ENCODE measurements around the gene HDAC8. TPM values are rescaled to one million over a fixed set of nuclear protein-coding genes. Genes with fewer than 3 reads are reported as not detected.

The HDAC8 gene
- polyA plus RNA-seq, 1 donor from 2014 or later = 54.0 TPM

DNA sequence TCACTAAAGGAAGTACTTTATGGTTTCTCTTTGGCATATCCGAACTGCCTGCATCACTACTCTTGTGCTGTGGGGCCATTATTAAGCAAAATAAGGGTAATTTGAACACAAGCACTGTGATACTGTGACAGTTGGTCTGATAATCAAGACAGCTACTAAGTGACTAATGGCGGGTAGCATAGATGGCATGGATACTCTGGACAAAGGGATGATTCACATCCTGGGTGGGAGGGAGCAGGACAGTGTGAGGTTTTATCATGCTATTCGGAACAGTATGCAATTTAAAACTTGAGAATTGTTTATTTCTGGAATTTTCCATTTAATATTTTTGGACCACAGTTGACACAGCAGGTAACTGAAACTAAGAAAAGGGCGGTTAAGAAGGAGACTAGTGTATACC, 214.3 kb downstream of the HDAC8 start:
- H4K20me1 ChIP-seq (ENCODE audit: insufficient read depth) = no peaks in the 10 kb centered on the region
- H3K79me2 ChIP-seq (replicated peaks; ENCODE audit: insufficient read depth, low read length) = no peaks in the 10 kb centered on the region
- no peaks in the 10 kb centered on the region for H3K27me3 ChIP-seq (ENCODE audit: insufficient read depth, low read depth, low read length)
- H3K4me3 ChIP-seq (ENCODE audit: low read length) = no peak overlapping the region
- H3K36me3 ChIP-seq (ENCODE audit: insufficient read depth, low read length) = no peaks in the 10 kb centered on the region
- no peak overlapping the region for H3K4me2 ChIP-seq (ENCODE audit: low read length)
- H3K9ac ChIP-seq (ENCODE audit: low read length) = no peak overlapping the region
- H2AFZ ChIP-seq (ENCODE audit: low read depth, low read length) = no peak overlapping the region
- no peaks in the 10 kb centered on the region for H3K9me3 ChIP-seq (ENCODE audit: low read length)
- H3K9me2 ChIP-seq (ENCODE audit: insufficient read depth, low read length) = no peaks in the 10 kb centered on the region
- H3F3A ChIP-seq (ENCODE audit: insufficient read depth, low read length, poor library complexity, severe bottlenecking) = no peaks in the 10 kb centered on the region
- H3K27ac ChIP-seq (ENCODE audit: low read length) = no peak overlapping the region
- no peak for TF ChIP-seq EP300 (conservative IDR thresholded peaks at IDR 0.05; ENCODE audit: poor library complexity, severe bottlenecking)
- TF ChIP-seq TAF1 (IDR thresholded peaks at IDR 0.05; ENCODE audit: low read depth) = no peak
- no peak for TF ChIP-seq REST (IDR thresholded peaks at IDR 0.05; ENCODE audit: borderline replicate concordance)
- TF ChIP-seq, protein P1, sequence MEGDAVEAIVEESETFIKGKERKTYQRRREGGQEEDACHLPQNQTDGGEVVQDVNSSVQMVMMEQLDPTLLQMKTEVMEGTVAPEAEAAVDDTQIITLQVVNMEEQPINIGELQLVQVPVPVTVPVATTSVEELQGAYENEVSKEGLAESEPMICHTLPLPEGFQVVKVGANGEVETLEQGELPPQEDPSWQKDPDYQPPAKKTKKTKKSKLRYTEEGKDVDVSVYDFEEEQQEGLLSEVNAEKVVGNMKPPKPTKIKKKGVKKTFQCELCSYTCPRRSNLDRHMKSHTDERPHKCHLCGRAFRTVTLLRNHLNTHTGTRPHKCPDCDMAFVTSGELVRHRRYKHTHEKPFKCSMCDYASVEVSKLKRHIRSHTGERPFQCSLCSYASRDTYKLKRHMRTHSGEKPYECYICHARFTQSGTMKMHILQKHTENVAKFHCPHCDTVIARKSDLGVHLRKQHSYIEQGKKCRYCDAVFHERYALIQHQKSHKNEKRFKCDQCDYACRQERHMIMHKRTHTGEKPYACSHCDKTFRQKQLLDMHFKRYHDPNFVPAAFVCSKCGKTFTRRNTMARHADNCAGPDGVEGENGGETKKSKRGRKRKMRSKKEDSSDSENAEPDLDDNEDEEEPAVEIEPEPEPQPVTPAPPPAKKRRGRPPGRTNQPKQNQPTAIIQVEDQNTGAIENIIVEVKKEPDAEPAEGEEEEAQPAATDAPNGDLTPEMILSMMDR (IDR thresholded peaks at IDR 0.05; ENCODE audit: poor library complexity, severe bottlenecking) = no peak
- TF ChIP-seq MXI1 (conservative IDR thresholded peaks at IDR 0.05; ENCODE audit: poor library complexity, severe bottlenecking) = no peak
- TF ChIP-seq SMC3 (conservative IDR thresholded peaks at IDR 0.05; ENCODE audit: poor library complexity) = no peak

GRCh38 chrX:72352786-72353185, 219.9 kb downstream of the HDAC8 start:
- Histone ChIP-seq H4K20me1 (ENCODE audit: insufficient read depth) (no peaks in the 10 kb centered on the region), H3K9me2 (ENCODE audit: insufficient read depth, low read length) (no peaks in the 10 kb centered on the region), H3K27ac (ENCODE audit: low read length) (no peak overlapping the region), H3K4me2 (ENCODE audit: low read length) (no peak overlapping the region), H3K27me3 (ENCODE audit: insufficient read depth, low read depth, low read length) (no peaks in the 10 kb centered on the region), H2AFZ (ENCODE audit: low read depth, low read length) (no peak overlapping the region), H3K36me3 (ENCODE audit: insufficient read depth, low read length) (no peaks in the 10 kb centered on the region), H3K4me3 (ENCODE audit: low read length) (no peak overlapping the region), H3K9ac (ENCODE audit: low read length) (no peak overlapping the region), H3F3A (ENCODE audit: insufficient read depth, low read length, poor library complexity, severe bottlenecking) (no peaks in the 10 kb centered on the region), H3K9me3 (ENCODE audit: low read length) (no peaks in the 10 kb centered on the region), H3K79me2 (replicated peaks; ENCODE audit: insufficient read depth, low read length) (no peaks in the 10 kb centered on the region)
- TF ChIP-seq EZH2 (IDR thresholded peaks at IDR 0.05; ENCODE audit: borderline replicate concordance, insufficient read depth, low read length, poor library complexity, severe bottlenecking) (no peak), MXI1 (conservative IDR thresholded peaks at IDR 0.05; ENCODE audit: poor library complexity, severe bottlenecking) (no peak), EP300 (conservative IDR thresholded peaks at IDR 0.05; ENCODE audit: poor library complexity, severe bottlenecking) (no peak), POLR2AphosphoS5 (IDR thresholded peaks at IDR 0.05) (no peak), RAD21 (conservative IDR thresholded peaks at IDR 0.05) (no peak), SMC3 (conservative IDR thresholded peaks at IDR 0.05; ENCODE audit: poor library complexity) (no peak), TAF1 (IDR thresholded peaks at IDR 0.05; ENCODE audit: low read depth) (no peak), REST (IDR thresholded peaks at IDR 0.05; ENCODE audit: borderline replicate concordance) (no peak)
- TF ChIP-seq, protein P1 (IDR thresholded peaks at IDR 0.05; ENCODE audit: poor library complexity, severe bottlenecking) = no peak

Measured in neural cell (in vitro differentiated cells).